GM19193 (cell line): ENCODE results near the gene CAPZA2.

Source experiments
- POLR2A ChIP-seq: IDR thresholded peaks from 4 replicates; pipeline ENCODE4 v1.6.1; 2011; ENCODE audit not compliant: insufficient read depth, insufficient read length; ENCODE audit errors: extremely low read depth

CAPZA2 gene

DNA sequence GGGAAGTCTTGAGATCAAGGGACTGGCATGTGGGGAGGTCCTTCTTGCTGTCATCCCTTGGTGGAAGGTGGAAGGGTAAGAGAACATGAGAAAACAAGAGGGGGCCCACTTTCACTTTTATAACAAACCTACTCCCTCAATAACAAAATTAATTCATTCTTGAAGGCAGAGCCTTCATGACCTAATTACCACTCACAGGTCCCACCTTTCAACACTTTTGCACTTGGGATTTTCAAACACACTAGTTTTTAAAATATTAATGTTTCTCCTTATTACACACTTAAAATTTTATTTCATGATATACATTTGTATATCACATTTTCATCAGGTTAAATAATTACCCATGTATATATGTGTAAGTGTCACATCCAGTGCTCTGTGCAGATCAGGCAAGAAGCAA lies 93.0 kb downstream of the CAPZA2 start:
- no peak for TF ChIP-seq POLR2A

DNA sequence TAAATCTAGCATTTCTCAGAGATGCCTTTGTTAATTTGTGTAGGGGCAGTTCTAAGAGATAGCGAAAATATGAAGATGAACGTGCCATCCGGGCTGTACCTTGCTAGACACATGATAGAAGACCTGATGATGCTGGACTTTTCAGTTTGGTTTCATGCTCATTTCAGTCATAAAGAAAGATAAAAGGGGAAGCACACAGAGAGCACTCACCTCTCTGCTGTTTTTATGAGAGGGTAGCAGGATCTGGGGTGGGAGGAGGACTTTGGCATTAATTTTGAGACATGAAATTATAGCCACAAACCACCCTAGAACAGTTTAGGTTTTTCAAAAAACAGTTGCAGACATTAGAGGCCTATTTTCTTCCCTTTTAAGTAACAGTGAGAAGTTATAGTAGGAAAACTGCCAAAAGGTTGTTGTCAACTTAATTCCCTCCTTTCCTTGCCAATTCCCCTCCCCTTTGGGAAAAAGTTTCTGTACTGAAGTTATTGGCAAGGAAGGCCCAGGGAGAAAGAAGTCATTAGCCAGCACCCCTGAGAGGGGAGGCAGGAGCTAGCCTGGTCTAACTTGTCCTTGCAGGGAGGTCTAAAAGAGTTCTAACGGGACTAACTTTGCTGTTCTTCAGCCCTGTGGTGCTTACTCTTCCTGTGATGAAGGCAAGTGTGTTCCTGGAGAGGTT lies 93.6 kb downstream of the CAPZA2 start:
- TF ChIP-seq POLR2A: no peak

DNA sequence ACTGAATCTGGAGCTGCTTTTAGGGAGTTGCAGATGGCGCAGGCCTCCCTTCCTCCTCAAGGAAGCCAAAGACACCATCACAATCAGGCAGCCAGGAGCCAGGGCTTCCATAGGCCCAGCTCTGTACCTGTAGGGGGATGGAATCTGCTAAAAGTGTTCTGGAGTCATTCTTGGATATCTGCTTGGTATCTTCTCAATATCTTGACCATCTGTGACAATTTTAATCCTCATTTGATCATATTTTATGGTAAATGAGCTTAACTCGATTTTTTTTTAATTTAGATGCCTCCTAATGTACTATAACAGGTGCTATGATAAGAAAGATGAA lies 94.1 kb downstream of the CAPZA2 start:
- no peak for TF ChIP-seq POLR2A

DNA sequence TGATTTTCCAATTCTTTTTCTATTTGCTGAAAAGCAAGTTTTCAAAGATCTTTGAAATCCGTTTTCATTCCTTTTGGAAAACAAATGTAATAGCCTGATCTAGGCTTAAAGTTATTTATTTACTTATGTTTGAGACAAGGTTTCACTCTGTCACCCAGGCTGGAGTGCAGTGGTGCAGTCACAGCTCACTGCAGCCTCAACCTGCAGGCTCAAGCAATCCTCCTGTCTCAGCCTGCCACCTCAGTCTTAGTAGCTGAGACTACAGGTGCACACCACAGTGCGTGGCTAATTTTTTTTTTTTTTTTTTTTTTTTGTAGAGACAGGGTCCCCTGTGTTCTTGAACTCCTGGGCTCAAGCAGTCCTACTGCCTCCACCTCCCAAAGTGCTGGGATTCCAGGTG lies 95.5 kb downstream of the CAPZA2 start:
- TF ChIP-seq POLR2A: no peak

DNA sequence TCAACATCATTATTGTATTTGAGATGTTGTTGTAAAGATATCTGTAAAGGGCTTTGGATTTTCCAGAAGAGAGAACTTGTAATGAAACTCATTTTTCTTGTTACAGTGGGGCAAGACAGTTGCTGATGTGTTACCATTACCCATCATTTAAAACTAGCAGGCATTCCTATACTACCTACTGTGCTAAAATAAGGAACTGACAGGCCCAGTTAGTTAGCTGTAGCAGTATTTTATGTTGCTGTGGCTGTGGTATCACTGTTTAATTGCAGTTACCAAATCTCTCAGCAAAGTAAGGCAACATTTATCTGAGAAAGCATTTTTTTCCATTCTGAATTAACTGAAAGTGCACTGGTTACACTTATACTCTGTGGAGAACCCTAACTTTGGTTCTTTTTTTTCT lies 100.8 kb downstream of the CAPZA2 start:
- no peak for TF ChIP-seq POLR2A

DNA sequence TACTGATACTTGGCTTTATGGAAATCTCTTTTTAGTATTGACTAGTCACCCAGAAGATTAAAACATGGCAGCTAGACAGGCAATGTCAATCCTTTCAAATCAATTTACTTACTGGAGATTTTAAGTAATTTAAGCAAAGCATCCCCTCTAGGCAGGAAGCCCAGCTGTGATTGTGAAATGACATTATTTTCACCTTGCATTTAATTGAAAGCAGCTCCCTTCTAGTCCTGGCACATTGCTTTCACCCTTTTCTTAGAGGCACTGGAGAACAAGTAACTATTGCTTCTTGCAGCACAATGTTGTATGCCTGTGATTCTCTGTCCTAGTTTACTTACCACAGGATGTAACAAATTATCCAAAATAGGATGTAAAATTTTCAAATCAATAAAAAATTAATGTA lies 104.2 kb downstream of the CAPZA2 start:
- no peak for TF ChIP-seq POLR2A

DNA sequence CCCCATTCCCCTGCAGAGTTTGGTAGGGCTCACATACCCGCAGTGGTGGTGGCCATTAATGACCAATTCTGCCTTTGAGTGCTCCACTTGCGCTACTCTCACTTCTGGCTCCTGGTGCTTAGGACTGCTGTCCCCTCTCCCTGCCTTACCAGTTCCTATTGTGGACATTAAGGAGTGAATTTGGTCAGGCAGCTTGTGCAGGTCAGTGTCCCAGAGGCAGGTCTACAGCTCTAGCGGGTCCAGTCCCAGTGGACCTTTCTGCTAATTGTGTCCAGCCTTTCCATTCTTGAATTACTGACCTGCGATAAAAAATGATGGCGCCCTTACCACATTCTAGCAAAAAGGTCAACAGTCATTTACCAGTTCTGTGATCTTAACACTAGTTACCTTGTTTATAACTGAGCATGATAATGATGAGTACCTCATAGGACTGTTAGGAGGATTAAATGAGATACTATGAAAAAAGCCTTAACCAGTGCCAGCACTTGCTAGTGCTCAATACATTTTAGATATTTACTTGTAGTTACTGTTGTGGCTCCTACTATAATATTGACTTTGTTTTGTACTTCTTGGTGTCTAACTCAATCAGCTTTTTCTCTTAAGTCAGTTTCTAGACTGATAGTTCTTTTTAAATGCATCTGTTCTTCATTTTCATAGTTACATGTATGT lies 105.0 kb downstream of the CAPZA2 start:
- TF ChIP-seq POLR2A: no peak

DNA sequence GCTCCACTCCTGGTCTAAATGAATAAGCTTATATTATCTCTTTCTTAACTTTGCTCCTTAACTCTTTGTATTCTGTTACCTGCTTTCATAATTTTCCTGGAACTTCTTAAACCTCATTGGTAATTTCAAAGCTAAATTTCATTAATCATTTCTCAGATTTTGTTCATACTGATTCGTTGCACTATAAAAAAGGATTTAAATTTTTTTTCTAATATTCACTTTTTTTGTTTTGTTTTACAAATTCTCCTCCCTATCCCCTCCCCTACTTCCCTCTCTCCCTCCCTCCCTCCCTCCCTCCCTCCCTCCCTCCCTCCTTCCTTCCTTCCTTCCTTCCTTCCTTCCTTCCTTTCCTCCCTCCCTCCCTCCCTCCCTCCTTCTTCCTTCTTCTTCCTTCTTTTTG lies 105.6 kb downstream of the CAPZA2 start:
- no peak for TF ChIP-seq POLR2A

DNA sequence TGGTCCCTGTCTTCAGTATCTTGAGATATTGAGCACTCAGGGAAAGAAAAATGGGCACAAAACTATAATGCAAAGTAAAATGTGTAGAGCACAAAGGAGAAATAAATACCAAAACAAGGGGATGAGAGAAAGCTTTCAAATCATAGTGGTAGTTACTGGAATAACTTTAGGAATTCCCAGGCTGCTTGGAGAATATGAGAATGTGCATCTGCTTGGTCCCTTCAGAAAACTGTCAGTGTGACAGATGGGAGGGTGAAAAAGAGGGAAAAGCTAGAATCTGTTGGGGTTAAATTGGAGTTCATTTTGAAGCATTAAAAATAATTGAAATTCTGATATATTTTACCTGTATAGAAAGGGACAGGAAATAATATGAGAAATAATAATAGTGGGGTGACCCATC lies 106.2 kb downstream of the CAPZA2 start:
- no peak for TF ChIP-seq POLR2A

DNA sequence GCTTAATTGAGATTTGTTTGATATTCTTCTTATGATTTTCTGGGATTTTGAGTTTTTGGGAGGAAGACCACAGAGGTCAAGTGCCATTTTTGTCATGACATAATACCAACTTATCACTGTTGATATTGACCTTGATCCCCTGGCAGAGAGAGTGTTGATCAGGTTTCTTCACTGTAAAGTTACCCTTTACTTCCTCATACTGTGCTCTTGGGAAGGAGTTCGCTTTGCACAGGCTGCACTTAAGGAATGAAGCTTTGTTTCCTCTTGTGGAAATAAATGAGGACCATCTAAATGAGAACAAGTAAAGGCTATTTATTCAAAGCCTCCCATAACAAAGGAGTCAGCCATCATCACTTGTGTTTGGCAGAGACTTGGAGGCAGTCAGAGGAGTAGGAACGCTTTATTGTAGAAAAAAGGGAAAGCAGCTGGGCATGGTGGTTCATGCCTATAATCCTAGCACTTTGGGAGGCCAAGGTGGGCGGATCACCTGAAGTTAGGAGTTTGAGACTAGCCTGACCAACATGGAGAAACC lies 107.0 kb downstream of the CAPZA2 start:
- TF ChIP-seq POLR2A: no peak

DNA sequence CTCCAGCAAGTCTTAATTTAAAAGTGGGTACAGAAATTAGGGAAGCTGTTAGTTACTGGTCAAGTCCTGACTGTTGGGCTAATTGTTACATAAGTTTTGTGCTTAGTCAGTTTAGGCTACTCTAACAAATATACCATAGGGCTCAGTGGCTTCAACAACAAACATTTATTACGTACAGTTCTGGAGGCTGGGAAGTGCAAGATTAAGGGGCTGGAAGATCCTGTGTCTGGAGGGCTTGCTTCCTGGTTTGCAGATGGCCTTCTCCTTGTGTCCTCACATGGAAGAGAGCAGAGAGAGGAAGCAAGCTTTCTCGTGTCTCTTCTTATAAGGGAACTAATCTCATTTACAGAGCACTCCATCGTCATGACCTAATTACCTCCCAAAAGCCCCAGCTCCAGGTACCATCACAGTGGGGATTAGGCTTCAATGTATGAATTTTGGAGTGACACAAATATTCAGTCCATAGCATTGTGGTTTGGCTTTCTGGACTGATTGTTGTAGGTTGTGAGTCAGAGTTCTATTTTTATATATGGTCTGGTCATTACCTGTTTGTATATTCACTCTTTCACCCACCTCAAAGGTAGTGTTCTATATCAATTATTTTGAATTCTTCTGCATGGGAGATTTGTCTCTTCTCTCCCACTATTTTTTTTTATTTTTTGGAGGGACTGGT lies 108.0 kb downstream of the CAPZA2 start:
- TF ChIP-seq POLR2A: no peak
